ENCODE data around the gene ARMCX4. TPM values are rescaled to one million over a fixed set of nuclear protein-coding genes. Genes with fewer than 3 reads are reported as not detected.

Gene ARMCX4
- total RNA-seq = 10 to 100 TPM in 1 of 9 donors, 1 to 10 TPM in 8; 1.1 to 11.0 (median 5.1) TPM
- polyA plus RNA-seq = 10 to 100 TPM in 1 of 2 donors, 1 to 10 TPM in 1; 4.2 to 21.1 TPM
- long read RNA-seq, donor 1, partial matches to known transcripts = 0 of 3 reads
- long read RNA-seq, donor 1, other reads (novel, unspliced or antisense) = 3 of 3 reads
- long read RNA-seq, donor 2, partial matches to known transcripts = 1 of 3 reads
- long read RNA-seq, donor 2, other reads (novel, unspliced or antisense) = 2 of 3 reads
- long read RNA-seq, donor 3, partial matches to known transcripts = 0 of 4 reads
- long read RNA-seq, donor 3, other reads (novel, unspliced or antisense) = 4 of 4 reads

- ATAC-seq (peak in 3 of 4 donors; percentile 76 to 83 (median 78)), DNase-seq (peak; percentile 35 to 53 (median 49))
- intact Hi-C loops (cut with DNase I) = loop anchor here in 1 of 10 donors (10.0 kb wide), 1 partner anchor 61 kb away; no protein-coding TSS in a partner anchor
- no peaks in the 10 kb centered on the region for H3K9me3 ChIP-seq
- H3K27ac ChIP-seq = no peak within 1 kb of the TSS
- H3K4me1 ChIP-seq = no peaks in the 10 kb centered on the region
- WGBS, 4 donors = 3 to 51% (median 17%) methylated on average over 31 to 49 of the region's 50 CpGs
- H3K4me3 ChIP-seq = peak within 1 kb of the TSS; percentile 17 to 66 (median 56)
- peaks cover 0 to 5% (median 0%) of the 10 kb centered on the region in 9 donors for H3K27me3 ChIP-seq
- TF ChIP-seq CTCF (IDR thresholded peaks at IDR 0.05) (no peak), POLR2A (IDR thresholded peaks at IDR 0.05) (no peak)
- peaks cover 0 to 8% (median 0%) of the 10 kb centered on the region in 9 donors for H3K36me3 ChIP-seq
Observed at GRCh38 chrX:101485212-101485949, at the start of gene ARMCX4. ARMCX4 (plus strand) TSS chrX:101485456; CDS start chrX:101488590, 3,134 bp downstream.

- TF ChIP-seq POLR2A (IDR thresholded peaks at IDR 0.05) = no peak
- no peak for TF ChIP-seq CTCF (IDR thresholded peaks at IDR 0.05)
- intact Hi-C loops (cut with DNase I) = no loop called here
- Histone ChIP-seq H3K27ac (no peak overlapping the region), H3K4me1 (no peaks in the 10 kb centered on the region), H3K4me3 (no peak overlapping the region), H3K36me3 (peaks cover 0 to 51% (median 10%) of the 10 kb centered on the region in 9 donors), H3K27me3 (no peaks in the 10 kb centered on the region), H3K9me3 (no peaks in the 10 kb centered on the region)
- WGBS, 4 donors = 57 to 65% (median 61%) methylated on average over 2 of the region's 2 CpGs
- ATAC-seq (no peak), DNase-seq (no peak)
Observed at GRCh38 chrX:101442085-101442484, 43.2 kb upstream of the ARMCX4 start.

GRCh38 chrX:101449279-101449678 lies 36.0 kb upstream of the ARMCX4 start:
- Histone ChIP-seq H3K27ac (no peak overlapping the region), H3K4me1 (peaks cover 0 to 10% (median 0%) of the 10 kb centered on the region in 12 donors), H3K36me3 (peaks cover 0 to 49% (median 0%) of the 10 kb centered on the region in 9 donors), H3K9me3 (no peaks in the 10 kb centered on the region), H3K27me3 (no peaks in the 10 kb centered on the region), H3K4me3 (no peak overlapping the region)
- ATAC-seq = no peak
- DNase-seq = no peak
- 79 to 100% (median 90%) methylated on average over 1 of the region's 1 CpG for WGBS, 4 donors
- intact Hi-C loops (cut with DNase I) = no loop called here
- TF ChIP-seq POLR2A (IDR thresholded peaks at IDR 0.05) = no peak
- TF ChIP-seq CTCF (IDR thresholded peaks at IDR 0.05) = no peak

- H3K36me3 ChIP-seq = peaks cover 0 to 41% (median 0%) of the 10 kb centered on the region in 9 donors
- peaks cover 0 to 10% (median 0%) of the 10 kb centered on the region in 12 donors for H3K4me1 ChIP-seq
- intact Hi-C loops (cut with DNase I) = no loop called here
- no peak overlapping the region for H3K27ac ChIP-seq
- no peak for TF ChIP-seq POLR2A (IDR thresholded peaks at IDR 0.05)
- DNase-seq = no peak
- no peaks in the 10 kb centered on the region for H3K27me3 ChIP-seq
- ATAC-seq = no peak
- no peak overlapping the region for H3K4me3 ChIP-seq
- H3K9me3 ChIP-seq = no peaks in the 10 kb centered on the region
- 39 to 96% (median 88%) methylated on average over 2 of the region's 2 CpGs for WGBS, 4 donors
Observed at GRCh38 chrX:101450085-101450484, 35.2 kb upstream of the ARMCX4 start.
